ENCODE data around the gene CPOX.

Gene CPOX

DNA sequence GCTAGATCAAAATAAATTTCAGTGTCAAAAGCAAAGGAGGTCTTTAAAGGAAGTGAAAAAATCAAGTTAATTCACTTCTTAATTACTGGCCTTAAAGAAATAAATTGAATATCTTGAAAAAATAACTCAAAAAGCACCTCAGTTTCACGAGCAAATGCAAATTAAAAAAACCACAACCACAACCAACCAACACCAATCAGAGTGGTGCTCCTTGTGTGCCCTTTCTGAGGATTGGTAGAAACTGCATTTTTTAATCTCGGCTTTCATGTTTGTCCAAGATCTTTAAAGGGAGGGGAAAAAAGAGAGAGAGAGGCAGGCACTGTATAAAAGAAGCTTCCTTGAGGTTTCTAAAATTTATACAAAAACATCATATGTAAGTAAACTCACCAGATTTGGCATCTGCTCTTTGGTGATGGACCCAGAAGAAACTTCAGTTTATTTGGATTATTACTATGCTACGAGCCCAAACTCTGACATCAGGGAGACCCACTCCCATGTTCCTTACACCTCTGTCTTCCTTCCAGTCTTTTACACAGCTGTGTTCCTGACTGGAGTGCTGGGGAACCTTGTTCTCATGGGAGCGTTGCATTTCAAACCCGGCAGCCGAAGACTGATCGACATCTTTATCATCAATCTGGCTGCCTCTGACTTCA is 61.7 kb downstream of the CPOX start, which contains the start of gene GPR15:
GPR15 (plus strand) TSS at position 357 of the 653 bp plus-strand sequence; CDS start at position 413, 56 bp downstream.
- no peak within 1 kb of the TSS for H3K4me3 ChIP-seq (ENCODE audit: low read length)
- DNase-seq (ENCODE audit: low read depth): no peak
- TF ChIP-seq, protein P1, sequence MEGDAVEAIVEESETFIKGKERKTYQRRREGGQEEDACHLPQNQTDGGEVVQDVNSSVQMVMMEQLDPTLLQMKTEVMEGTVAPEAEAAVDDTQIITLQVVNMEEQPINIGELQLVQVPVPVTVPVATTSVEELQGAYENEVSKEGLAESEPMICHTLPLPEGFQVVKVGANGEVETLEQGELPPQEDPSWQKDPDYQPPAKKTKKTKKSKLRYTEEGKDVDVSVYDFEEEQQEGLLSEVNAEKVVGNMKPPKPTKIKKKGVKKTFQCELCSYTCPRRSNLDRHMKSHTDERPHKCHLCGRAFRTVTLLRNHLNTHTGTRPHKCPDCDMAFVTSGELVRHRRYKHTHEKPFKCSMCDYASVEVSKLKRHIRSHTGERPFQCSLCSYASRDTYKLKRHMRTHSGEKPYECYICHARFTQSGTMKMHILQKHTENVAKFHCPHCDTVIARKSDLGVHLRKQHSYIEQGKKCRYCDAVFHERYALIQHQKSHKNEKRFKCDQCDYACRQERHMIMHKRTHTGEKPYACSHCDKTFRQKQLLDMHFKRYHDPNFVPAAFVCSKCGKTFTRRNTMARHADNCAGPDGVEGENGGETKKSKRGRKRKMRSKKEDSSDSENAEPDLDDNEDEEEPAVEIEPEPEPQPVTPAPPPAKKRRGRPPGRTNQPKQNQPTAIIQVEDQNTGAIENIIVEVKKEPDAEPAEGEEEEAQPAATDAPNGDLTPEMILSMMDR (conservative IDR thresholded peaks at IDR 0.05; ENCODE audit: low read depth, low read length): no peak

DNA sequence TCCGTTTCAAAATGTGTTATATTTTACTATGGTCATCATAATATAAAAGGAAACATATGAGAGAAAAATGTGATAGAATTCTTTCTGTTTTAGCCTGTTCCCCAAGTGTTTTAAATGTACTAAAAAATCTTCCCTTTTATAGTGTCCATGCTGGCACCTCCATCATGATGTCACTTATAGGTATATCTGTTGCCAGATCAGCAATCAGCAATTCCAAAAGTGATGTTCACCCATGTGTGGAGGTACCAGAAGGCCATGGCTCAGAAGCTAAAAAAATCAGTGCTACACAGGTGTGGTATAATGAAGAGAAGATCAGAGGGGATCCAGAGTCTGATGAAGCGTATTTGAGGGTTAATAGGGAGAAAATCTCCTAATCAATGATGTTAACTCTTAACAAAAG is 62.7 kb downstream of the CPOX start:
- TF ChIP-seq, protein P1 (conservative IDR thresholded peaks at IDR 0.05; ENCODE audit: low read depth, low read length): no peak
- no peak for DNase-seq (ENCODE audit: low read depth)
- H3K4me3 ChIP-seq (ENCODE audit: low read length): no peak overlapping the region

DNA sequence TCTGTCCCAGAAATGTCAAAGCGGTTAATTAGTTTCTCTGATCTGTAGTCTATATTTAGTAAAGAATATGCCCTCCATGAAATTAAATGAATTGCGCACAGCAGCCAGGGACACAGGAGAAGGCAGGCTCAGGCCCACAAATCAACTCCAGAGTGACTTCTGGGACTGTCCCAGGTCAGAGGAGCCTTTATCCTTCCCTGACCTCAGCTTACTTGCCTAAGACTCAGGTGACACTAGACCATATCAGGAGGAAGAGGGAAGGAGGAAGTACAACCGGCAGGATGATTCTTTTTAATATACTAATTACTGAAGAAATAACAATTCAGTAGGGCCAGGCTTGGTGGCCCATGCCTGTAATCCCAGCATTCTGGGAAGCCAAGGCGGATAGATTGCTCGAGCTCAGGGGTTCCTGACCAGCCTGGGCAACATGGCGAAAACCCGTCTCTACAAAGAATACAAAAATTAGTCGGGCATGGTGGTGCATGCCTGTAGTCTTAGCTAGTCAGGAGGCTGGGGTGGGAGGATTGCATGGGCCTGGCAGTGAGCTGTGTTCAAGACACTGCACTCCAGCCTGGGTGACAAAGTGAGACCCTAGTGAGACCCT is 63.5 kb downstream of the CPOX start:
- no peak overlapping the region for H3K4me3 ChIP-seq (ENCODE audit: low read length)
- no peak for DNase-seq (ENCODE audit: low read depth)
- TF ChIP-seq, protein P1 (conservative IDR thresholded peaks at IDR 0.05; ENCODE audit: low read depth, low read length): no peak
